Measurements from ENCODE around the gene CRYBB3.
A peak's percentile ranks its signal among the peaks of the same experiment; 100 is the strongest.
"Not testable (repeated sequence)": the region's sequence is repeated elsewhere in the genome, so short reads cannot be mapped to it uniquely, and the experiment has no call there.

CRYBB3 gene

GRCh38 chr22:25176175-25176574 is 23.5 kb upstream of the CRYBB3 start:
- no peak for DNase-seq (ENCODE audit: low spot score)

GRCh38 chr22:25176799-25177198 is 22.9 kb upstream of the CRYBB3 start:
- no peak for DNase-seq (ENCODE audit: low spot score)

GRCh38 chr22:25177226-25177625 is 22.4 kb upstream of the CRYBB3 start:
- DNase-seq (ENCODE audit: low spot score), result no peak

DNA sequence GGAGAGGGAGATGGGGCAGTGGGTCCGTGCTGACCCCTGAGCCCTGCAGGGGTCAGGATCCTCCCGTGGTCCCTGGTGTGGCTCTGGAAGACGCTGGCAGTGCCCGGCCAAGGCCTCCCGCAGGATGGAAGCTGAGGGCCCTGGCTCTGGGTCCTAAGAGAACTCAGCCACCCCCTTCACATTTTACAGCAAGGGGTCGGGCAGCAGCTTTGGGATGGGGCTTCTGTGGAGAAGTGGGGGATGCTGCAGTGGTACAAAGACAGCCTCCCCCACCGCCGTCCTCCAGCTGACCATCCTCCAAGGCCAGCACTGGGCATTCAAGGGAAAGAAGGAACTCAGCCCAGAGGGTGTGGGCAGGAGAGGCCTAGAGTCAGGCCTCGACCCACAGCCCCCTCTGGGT is 21.8 kb upstream of the CRYBB3 start:
- no peak for DNase-seq (ENCODE audit: low spot score)

DNA sequence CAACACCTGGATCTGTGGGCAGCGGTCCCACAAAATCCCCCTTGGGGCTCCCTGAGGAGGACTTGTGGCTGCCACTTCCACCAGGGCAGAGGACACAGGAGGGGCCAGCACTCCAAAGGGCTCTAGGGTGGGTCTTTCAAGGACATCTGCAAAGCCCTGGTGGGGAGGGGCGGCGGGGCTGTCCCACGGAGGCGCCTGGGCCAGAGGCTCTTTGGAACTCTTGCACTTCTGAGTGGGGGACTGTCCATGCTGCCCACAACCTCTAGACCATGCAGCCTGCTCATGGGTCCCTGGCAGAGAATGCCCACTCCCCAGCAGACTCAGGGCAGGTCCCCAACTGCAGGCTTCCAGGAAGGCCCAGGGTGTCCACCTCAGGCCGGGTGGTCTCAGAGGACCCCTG is 21.3 kb upstream of the CRYBB3 start:
- not testable (repeated sequence) for DNase-seq (ENCODE audit: low spot score)

DNA sequence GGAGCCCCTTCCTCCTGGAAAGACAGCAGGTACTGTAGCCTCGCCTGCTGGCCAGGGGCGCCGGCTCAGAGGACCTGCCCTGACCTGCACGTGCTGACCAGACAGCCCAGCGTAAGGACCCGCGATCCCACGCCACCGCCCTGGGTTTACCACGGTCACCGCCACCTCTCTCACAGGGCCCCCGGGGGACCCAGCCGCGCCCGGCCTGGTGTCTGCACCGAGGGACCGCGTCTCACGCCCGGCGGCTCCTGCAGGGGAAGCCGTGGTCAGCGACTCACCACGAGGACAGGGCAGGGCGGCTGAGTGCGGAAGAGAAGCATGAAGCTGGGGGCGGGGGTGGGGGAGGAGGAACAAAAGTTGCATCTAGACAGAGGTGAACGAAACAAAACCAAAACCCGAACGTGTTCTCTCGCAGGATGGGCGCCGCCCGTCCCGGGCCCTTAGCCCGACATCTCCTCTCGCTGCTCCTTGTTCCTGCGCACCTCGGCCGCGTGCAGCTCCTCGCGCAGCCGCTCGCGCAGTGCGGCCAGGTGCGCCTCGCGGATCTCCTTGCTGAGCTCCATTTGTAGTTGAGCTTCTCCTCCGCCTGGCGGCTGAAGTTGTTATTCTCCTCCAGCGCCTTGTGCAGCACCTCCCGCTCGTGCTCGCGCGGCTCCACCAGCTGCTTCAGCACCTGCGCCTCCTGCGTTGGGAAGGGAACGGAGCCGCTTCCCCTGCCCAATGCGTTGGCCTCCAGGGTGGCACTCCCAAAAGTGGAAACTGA is 20.6 kb upstream of the CRYBB3 start:
- not testable (repeated sequence) for DNase-seq (ENCODE audit: low spot score)

DNA sequence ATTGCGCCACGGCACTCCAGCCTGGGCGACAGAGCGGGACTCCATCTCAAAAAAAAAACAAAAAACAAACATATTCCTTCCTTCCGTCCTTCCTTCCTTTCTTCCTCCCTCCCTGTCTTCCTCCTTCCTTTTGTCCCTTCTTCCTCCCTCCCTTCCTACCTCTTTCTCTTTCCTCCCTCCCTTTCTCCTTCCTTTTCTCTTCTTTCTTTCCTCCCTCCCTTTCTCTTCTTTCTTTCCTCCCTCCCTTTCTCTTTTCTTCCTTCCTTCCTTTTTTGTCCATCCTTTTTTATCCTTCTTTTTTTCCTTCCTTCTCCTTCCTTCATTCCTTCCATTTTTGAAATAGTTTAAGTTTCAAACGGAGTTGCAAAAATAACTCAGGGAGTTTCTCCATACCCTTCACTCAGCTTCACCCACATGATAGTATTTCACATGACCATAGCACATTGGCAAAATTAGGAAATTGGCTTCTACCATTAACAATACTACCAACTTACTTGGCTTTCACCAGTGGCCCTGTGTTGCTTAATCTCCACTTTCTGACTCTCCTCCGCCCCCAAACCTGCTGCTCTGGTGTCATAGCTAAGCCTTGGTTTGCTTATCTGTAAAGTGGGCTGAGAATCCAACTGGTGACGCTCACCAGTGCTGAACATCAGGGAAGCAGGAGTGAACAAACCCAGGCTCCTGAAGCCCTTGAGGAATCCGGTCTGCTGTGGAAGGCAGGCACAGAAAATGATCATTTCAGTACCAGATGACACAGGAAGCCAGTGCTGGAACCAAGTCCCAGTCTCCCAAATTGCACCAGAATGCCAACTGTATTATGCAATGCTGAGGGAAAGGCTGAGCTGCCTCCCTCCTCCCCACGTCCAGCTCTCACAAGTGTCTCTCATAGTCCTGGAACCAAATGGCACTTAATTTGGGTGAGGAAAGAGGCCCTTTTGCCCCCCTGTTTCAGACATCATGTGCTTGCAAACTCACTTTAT is 17.2 kb upstream of the CRYBB3 start:
- DNase-seq (ENCODE audit: low spot score), result no peak

DNA sequence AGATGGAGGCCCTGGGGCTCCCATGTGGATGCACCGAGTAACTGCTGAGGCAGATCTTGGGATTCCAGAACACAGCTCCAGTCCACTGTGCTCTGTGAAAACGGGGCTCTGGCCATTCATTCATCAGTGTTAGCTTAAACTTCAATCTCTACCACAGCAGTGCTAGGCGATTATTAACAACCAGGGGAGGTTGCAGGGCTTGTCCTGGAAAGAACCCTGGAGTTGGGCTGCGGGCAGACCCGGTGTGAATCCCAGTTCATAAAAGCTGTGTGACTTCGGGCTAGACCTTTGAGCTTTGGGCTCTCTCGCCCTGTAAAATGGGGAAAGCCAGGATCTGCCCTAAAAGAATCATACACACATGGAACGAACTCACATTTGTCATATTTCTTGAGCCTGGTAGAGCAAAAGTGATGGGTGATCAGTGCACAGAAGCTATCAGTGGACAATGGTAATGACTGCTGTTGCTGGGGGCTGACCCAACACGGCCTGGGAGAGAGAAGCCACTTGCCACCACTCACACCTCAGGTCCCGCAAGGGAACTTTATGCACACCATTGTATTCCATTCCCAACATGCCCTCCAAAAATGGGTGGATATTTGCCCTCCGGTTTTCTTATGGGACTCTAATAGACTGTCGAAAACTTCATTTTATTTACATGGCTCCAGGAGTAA is 15.6 kb upstream of the CRYBB3 start:
- DNase-seq (ENCODE audit: low spot score), result peak; percentile 35

- DNase-seq (ENCODE audit: low spot score), result no peak
Measured at GRCh38 chr22:25186140-25186539, 13.5 kb upstream of the CRYBB3 start.

GRCh38 chr22:25187469-25187868 is 12.2 kb upstream of the CRYBB3 start:
- DNase-seq (ENCODE audit: low spot score), result no peak

GRCh38 chr22:25192406-25192805 is 7.3 kb upstream of the CRYBB3 start:
- no peak for DNase-seq (ENCODE audit: low spot score)

DNA sequence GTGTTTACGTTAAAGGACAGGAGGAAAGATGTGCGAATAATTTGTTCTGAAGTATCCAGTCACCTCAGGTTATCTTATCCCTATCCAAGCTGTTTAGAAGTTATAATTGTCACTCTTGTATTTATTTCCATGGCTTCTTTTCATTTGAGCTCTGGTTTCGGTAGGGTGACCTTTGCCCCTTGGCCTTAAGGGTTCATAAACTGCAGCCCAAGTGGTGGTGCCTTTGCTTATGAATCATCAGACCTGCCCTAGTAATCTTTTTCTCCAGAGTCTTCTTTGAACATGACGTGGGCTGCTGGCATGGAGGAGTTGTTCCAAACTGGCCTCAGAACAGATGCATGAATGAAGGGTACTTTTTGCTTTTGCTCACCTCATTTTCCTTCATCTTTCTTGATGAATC is 6.5 kb upstream of the CRYBB3 start:
- no peak for DNase-seq (ENCODE audit: low spot score)

DNA sequence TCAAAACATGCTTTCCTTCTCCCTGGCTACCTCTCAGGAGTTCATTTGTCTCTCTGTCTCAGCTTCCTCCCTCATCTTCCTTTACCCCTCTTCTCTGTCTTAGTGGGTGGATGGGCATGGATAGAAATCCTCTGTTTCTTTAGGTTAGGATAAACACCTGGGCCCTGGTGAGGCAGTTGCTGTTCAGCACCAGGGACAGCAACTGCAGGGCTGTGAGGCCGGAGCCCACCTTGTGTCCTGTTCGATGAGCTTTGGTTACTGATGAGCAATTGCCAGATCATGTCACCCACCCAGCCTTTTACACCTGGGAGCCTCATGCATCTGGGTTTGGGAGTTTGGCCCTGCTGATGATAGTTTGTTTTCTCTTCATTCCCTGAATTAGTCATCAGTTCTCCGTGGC is 6.1 kb upstream of the CRYBB3 start:
- no peak for DNase-seq (ENCODE audit: low spot score)

- no peak for DNase-seq (ENCODE audit: low spot score)
Measured at GRCh38 chr22:25196326-25196725, 3.3 kb upstream of the CRYBB3 start.

DNA sequence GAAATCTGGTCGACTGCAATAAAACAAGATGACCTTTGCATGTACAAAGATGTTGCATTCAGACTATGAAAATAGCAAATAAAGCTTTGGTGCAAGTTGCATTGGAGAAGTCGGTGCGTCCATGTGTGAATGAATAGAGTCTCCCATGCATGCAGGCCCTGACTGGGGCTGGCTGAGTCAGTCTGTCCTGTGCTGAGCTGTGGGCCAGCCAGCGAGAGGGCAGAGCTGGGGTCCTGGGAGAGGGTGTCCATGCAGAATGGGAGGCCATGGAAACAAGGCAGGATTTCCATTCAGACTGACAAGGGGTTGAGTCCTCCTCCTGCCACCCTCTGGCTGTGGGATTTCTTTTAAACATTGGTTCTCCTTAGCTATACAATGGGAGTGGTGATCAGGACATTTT is 2.3 kb upstream of the CRYBB3 start:
- DNase-seq (ENCODE audit: low spot score), result no peak

DNA sequence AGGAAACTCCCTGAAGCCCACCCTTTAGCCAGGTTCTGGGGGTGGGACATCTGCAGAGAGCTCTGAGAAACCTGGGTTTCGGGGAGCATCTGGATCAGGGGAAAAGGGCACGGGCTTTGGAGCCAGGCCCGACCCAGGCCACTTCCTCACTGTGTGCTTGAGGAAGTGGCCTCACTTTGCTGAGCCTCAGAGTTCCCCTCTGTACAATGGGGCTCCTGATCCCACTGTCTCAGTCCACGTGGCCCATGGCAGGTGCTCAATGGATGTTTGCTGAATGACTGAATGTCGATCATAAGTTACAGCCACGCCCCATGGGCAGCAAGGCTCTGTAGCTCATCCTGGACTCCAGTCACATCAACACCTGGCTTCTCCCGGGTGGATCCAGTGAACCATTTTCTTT is 1.3 kb downstream of the CRYBB3 start:
- DNase-seq (ENCODE audit: low spot score), result no peak

DNA sequence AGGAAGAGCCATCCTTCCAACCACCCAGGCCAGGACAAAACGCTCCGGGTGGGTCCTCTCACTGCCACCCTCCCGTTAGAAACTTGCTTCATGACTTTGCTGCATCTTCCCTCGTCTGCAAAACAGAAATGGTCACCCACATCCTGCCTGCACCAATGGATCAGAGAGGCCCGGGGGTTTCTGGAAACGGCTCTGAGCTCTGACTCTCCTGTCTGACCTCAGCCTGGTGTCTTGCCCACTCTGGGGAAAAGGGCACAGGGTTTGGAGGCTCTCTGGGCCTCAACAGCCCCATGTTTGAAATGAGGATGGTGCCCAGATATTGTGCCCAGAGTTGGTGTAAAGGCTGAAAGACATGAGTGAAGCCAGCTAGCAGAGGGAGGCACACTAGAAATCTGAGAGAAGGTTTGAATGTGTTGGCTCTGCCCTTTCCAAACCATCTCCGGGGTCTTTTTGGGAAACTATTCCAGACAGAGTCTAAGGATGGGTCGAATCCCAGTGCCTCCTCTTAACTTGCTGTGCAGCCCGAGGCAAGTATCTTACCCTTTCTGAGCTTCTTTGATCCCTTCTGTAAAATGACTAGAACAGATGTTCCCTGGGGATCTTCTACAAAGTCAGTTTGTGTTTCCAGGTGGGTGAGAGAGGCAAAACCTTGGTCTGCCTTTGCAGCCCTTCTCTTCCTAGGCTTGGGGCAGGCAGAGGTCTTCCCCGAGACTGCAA is 2.1 kb downstream of the CRYBB3 start:
- DNase-seq (ENCODE audit: low spot score), result no peak

DNA sequence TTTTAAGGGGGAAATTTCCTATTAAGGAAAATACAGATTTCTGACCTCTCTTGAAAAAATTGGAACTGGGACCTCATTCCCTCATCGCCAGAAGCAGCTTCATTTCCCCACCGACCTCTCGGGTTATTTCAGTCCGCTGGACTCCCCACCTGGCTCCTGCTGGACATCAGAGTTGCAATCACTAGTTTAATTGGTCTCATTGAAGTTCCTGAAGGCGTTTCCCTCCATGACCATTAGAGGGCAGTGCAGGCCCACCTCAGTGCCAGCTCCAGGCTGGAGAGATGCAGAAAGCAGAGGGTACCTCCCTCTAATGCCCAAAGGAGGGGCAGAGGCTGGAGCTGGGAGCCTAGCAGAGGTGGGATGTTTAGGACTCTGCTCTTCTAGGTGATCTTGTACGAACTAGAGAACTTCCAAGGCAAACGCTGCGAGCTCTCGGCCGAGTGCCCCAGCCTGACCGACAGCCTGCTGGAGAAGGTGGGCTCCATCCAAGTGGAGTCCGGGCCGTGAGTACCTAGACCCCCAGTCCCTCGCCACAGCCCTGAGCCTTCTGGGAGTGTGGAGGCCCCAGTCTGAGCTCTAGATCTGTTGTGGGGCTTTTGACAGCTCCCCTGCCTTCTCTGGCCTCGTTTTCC is 2.7 kb downstream of the CRYBB3 start:
- DNase-seq (ENCODE audit: low spot score), result peak; percentile 83

- DNase-seq (ENCODE audit: low spot score), result no peak
Measured at GRCh38 chr22:25203082-25203481, 3.4 kb downstream of the CRYBB3 start.

DNA sequence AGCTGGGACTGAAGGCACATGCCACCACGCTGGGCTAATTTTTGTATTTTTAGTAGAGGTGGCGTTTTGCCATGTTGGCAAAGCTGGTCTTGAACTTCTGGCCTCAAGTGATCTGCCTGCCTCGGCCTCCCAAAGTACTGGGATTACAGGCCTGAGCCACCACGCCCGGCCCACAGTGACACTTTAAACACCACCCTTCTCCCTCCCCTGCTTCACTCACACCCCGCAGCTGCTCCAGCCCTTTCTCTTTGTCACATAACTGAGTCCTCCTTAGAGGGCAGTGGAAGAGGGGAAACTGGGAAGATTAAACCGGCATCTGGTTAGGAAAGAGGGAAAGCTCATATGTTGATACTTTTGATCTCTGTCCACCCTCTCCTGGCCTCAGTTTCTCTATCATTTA is 4.9 kb downstream of the CRYBB3 start:
- not testable (repeated sequence) for DNase-seq (ENCODE audit: low spot score)

GRCh38 chr22:25205847-25206246 is 6.2 kb downstream of the CRYBB3 start:
- DNase-seq (ENCODE audit: low spot score), result no peak
